HepG2 (cell line): Measurements from ENCODE around the gene TMED9.

Experiments
- ELF1 ChIP-seq: sonication (generic); formaldehyde crosslinking; IDR thresholded peaks from 2 replicates; pipeline ENCODE4 v1.4.0; 2020; ENCODE audit warnings: missing genetic modification reagents
- MAFK ChIP-seq, 2 experiments: IDR thresholded peaks in 1 of 2; conservative IDR thresholded peaks in 1 of 2; 2 replicates each; pipeline ENCODE4 v1.6.1; 2011; ENCODE audit warnings: improper control_type of control experiment in 2 of 2, low read length in 2 of 2
- ZNF512B ChIP-seq: sonication (generic); formaldehyde crosslinking; IDR thresholded peaks from 2 replicates; pipeline ENCODE4 v1.5.1; 2020; ENCODE audit warnings: missing genetic modification reagents, mild to moderate bottlenecking, borderline replicate concordance

GRCh38 chr5:177602458-177602830, 10.4 kb downstream of the TMED9 start:
- TF ChIP-seq MAFK (conservative IDR thresholded peaks at IDR 0.05 in 1 of 2, IDR thresholded peaks at IDR 0.05 in 1 of 2; ENCODE audit: low read length in 2 of 2) (no peak), ELF1 (CRISPR knock-in tag) (no peak), ZNF512B (no peak)
